GM23338 (cell line): ENCODE results near the gene CPT1A.

ENCODE experiments used
- CTCF ChIP-seq, 2 experiments: fragments of 200-600 bp in 1 of 2; sonication (generic) in 1 of 2; conservative IDR thresholded peaks; 2 replicates each; pipeline versions ENCODE4 v1.5.1 to v1.6.1; 2016 to 2017; ENCODE audit warnings: antibody characterized with exemption in 2 of 2, low read depth in 2 of 2, mild to moderate bottlenecking in 2 of 2, moderate library complexity in 1 of 2
- POLR2AphosphoS5 ChIP-seq: IDR thresholded peaks from 2 replicates; pipeline ENCODE4 v1.6.1; 2016; ENCODE audit warnings: antibody characterized with exemption, low read depth
- REST ChIP-seq: IDR thresholded peaks from one replicate; pipeline ENCODE4 v1.6.1; 2018; ENCODE audit warnings: antibody characterized with exemption; ENCODE audit not compliant: unreplicated experiment

GRCh38 chr11:68868221-68868835, 26.6 kb upstream of the CPT1A start:
- no peak for TF ChIP-seq CTCF (conservative IDR thresholded peaks at IDR 0.05; ENCODE audit: low read depth in 2 of 2)
- no peak for TF ChIP-seq REST
- no peak for TF ChIP-seq POLR2AphosphoS5
